Hepatocyte (in vitro differentiated cells): ENCODE data around the gene GDI1.

Source experiments
- CTCF ChIP-seq: fragments of 200-600 bp; sonication (generic); IDR thresholded peaks from 2 replicates; pipeline ENCODE4 v1.5.1; 2016; ENCODE audit warnings: antibody characterized with exemption, mild to moderate bottlenecking; ENCODE audit not compliant: poor library complexity
- EZH2 ChIP-seq: fragments of 200-600 bp; sonication (generic); IDR thresholded peaks from 2 replicates; pipeline ENCODE4 v1.6.1; 2016; ENCODE audit warnings: antibody characterized with exemption, mild to moderate bottlenecking, borderline replicate concordance

GRCh38 chrX:154434394-154435168 is 2.4 kb upstream of the GDI1 start:
- TF ChIP-seq EZH2 (no peak), CTCF (no peak)
